Astrocyte of the spinal cord (primary cell): ENCODE measurements around the gene CRYBG3.

Experiments used
- DNase-seq: peaks from one replicate; pipeline ENCODE4 v3.0.0; 2011; ENCODE audit warnings: low read depth, low spot score
- H3K4me3 ChIP-seq: 2 replicates; pipeline ENCODE4 v1.5.1; 2011; ENCODE audit warnings: low read depth, mild to moderate bottlenecking, low read length, moderate library complexity
- CTCF ChIP-seq: IDR thresholded peaks from 2 replicates; pipeline ENCODE4 v1.5.1; 2012; ENCODE audit warnings: low read depth, mild to moderate bottlenecking, low read length, inconsistent platforms
- in situ Hi-C: cut with HindIII; loops from 2 replicates; pipeline ENCODE4 v1.10.0; 2017; ENCODE audit warnings: low sequenced_read_pairs

CRYBG3 gene

GRCh38 chr3:97970156-97970555 lies 148.3 kb downstream of the CRYBG3 start:
- H3K4me3 ChIP-seq, result no peak overlapping the region
- in situ Hi-C loops, result no loop called here
- TF ChIP-seq CTCF, result no peak
- DNase-seq, result no peak

GRCh38 chr3:97970956-97971620 lies 149.3 kb downstream of the CRYBG3 start:
- DNase-seq, result no peak
- H3K4me3 ChIP-seq, result peak overlapping the region; percentile 55
- in situ Hi-C loops, result no loop called here
- no peak for TF ChIP-seq CTCF

- peak; percentile 21 for TF ChIP-seq CTCF
- peak; percentile 66 for DNase-seq
- peak within 1 kb of the TSS; percentile 55 for H3K4me3 ChIP-seq
- in situ Hi-C loops, result no loop called here
Measured at GRCh38 chr3:97971679-97972567, 150.1 kb downstream of the CRYBG3 start, which contains the start of gene RIOX2. Gene RIOX2, minus strand, starts transcription at chr3:97972431. Its CDS starts 4,838 bp downstream, at chr3:97967593.

- in situ Hi-C loops, result no loop called here
- no peak for DNase-seq
- no peak overlapping the region for H3K4me3 ChIP-seq
- TF ChIP-seq CTCF, result no peak
Measured at GRCh38 chr3:97972976-97973375, 151.2 kb downstream of the CRYBG3 start.

GRCh38 chr3:97974996-97975395 lies 153.2 kb downstream of the CRYBG3 start:
- no peak for TF ChIP-seq CTCF
- DNase-seq, result no peak
- no peak overlapping the region for H3K4me3 ChIP-seq
- in situ Hi-C loops, result no loop called here

- in situ Hi-C loops, result no loop called here
- peak; percentile 15 for TF ChIP-seq CTCF
- no peak overlapping the region for H3K4me3 ChIP-seq
- no peak for DNase-seq
Measured at GRCh38 chr3:97975466-97975865, 153.7 kb downstream of the CRYBG3 start.
